Activated T-cell treated with anti-CD3 and anti-CD28 coated beads for 1 hour (primary cell): ENCODE measurements around the gene HDAC9.

Experiments used
- DNase-seq: peaks from one replicate; pipeline ENCODE4 v3.0.0-alpha.2; 2020; ENCODE audit warnings: low read depth

HDAC9 gene

DNA sequence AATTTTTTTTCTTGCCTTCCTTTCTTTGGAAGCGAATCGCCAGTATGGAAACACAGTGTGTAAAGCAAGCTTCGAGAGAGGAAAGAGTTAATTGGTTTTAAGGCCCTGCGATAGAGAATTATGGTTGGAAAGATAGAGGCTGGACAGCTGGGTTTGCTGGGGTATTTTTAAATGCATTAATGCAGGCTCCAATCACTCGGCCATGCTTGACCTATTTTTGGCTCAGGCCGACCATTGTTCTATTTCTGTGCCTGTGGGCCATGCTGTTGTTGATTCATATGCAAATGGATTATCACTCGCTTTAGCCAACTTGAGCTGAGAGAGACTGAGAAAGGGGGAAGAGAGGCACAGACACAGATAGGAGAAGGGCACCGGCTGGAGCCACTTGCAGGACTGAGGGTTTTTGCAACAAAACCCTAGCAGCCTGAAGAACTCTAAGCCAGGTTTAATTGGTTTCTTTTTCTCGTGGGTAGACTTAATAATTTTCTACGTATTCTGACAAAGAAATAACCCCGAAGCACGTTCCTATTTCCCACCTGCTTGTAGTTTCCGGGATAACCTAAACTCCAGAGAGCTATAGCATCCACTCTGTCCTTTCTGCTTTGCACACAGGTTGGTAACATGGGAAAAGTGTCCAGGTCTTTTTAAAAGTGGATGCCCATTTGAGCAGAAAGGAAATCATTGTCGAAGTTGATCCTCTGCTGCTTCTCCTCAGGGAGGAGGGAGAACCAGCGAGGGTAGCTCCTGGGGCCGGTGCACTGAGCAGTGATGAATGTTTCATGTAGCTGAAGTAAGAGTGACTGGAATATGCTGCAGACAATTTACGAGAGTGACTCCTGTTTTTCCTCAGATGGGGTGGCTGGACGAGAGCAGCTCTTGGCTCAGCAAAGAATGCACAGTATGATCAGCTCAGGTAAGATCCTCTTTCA lies at the start of gene HDAC9:
Gene HDAC9 (plus strand): TSS at position 338 of the 929 bp plus-strand sequence. CDS start 554 bp downstream, at position 892.
- no peak for DNase-seq

DNA sequence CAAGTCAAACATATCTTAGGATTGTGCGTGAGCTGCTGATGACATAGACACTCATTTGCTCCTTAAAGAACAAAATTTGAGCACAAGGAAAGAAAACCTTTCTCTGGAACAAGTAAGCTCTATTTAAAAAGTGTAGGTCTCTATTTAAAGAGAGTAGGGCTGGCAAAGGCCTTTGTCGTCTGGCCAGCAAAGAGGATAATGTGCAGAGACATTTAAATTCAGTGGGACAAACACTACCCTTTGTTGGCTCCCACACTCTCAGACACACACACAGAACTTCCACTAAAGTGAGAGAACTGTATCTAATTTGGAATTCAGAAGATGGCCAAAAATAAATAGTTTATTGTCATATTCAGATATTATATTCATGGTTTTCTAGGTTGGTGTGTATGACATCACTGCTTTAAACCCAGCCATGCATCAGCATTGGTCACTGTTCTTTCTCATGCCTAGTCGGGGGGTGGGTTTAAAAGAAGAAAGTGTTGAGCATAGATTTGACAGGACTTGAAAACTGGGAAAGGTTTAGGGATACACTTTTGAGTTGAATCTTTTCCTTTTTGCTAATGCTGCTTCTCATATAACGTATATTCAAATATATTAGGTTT lies 49.5 kb upstream of the HDAC9 start:
- no peak for DNase-seq

GRCh38 chr7:18450019-18450418 lies 45.5 kb upstream of the HDAC9 start:
- no peak for DNase-seq

GRCh38 chr7:18455606-18456005 lies 39.9 kb upstream of the HDAC9 start:
- no peak for DNase-seq

GRCh38 chr7:18457832-18458231 lies 37.7 kb upstream of the HDAC9 start:
- DNase-seq = no peak

- DNase-seq = no peak
Observed at GRCh38 chr7:18458830-18459229, 36.7 kb upstream of the HDAC9 start.

DNA sequence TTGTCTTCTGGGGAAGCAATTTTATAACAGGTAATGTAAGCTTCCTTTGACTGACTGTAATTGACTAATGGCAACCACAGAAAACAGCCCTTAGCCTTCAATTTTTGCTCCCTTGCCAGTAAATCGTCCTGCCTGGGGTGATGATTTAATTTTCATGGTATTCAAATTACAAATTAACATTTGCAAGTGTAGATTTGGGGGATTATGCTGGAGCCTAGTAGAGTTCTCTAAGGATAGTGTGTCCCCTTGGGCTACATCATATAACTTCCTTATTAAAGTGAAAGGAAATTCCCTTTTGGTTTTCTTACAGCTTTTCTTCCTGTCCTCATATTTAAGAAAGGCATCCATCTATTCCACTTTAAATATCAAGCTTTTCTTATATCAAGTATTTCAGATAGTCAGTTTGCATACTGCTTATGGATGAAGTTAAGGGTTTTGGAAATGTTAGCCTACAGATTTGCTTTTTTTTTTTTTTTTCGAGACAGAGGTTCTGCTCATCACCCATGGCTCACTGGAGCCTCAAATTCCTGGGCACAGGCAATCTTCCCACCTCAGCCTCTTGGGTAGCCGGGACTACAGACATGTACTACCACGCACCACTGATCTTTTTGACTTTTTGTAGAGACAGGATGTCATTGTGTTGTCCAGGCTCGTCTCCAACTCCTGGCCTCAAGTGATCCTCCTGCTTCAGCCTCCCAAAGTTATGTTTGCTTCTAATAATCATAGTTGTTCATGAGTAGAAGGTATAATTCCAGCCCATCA lies 35.9 kb upstream of the HDAC9 start:
- DNase-seq = no peak

DNA sequence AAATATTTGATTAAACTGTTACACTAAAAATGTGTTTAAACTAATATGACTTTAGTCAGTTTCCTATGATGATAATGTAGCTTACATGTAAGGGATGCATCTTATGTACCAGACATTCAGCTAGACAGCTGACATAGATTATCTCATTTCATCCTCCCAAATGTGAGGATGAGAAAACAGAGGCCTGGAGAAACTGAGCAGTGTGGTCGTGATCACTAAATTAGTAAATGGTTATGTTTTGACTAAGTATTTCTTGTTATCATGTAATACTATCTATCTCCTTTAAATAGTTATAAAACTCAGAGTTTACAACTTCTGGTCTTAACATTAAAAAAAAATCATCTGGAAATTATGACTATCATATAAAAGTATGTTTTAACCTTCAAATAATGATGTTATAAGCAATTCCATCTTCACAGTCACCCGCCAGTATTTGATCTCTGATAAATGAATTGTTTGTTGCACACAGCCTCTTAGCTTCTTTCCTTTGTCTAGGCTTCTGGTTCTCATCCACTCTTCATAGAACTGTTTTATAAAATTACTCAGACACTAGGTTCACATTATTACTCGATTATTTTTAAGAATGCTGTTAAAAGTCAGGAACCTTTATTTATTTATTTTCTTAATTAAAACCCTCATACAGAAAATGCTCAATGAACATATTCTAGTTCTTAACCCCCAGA lies 33.6 kb upstream of the HDAC9 start:
- no peak for DNase-seq

GRCh38 chr7:18464830-18465229 lies 30.7 kb upstream of the HDAC9 start:
- no peak for DNase-seq

- DNase-seq = no peak
Observed at GRCh38 chr7:18467011-18467410, 28.5 kb upstream of the HDAC9 start.

DNA sequence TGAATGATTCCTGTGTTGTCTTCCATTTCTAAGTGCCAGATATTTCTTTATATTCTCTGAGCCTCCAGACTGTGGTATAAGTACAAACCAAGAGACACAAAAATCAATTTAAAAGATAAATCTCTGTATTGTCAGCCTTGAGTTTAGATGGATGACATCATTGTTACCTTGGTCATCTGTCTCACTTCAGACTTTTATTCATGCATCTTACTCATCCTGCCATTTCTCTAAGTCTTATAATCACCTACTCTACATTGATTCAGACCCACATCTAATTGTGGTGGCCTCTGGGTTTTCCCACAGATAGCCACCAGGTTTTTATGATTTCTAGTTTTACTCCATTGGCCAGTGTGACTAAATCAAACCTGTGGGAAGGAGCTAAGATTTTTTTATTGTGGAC lies 26.8 kb upstream of the HDAC9 start:
- DNase-seq = no peak

- DNase-seq = no peak
Observed at GRCh38 chr7:18469316-18469715, 26.2 kb upstream of the HDAC9 start.

DNA sequence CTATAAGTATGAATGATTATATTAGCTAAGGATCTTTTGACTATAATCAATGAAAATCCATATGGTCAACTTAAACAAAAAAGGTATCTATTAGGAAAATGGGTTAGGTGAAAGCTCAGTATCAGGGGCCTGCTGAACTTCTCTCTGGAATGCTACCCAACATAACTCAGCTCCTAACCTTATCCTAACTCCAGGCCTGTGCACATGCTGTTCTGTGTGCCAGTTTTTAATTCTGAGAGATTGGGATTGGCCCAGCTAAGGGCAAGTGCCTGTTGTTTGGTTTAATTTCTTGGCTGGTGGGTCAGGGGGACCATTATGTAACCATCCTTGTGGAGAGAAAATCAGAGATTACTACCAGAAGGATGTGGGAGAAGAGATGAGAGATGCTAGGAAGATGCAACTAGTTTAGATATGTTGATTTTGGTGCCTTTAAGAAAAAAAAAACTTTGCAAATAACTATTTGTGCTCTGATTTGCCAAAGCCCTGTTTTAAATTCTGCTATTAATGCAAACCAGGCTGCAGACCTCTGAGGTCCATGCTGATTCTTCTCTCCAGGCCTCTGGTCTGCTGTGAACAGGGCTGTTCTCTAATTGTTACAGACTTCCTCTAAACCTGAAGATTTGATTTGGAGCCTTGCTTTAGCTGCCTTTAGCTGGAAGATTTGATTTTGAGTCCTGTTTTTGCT lies 23.9 kb upstream of the HDAC9 start:
- no peak for DNase-seq

- no peak for DNase-seq
Observed at GRCh38 chr7:18472161-18472483, 23.4 kb upstream of the HDAC9 start.

DNA sequence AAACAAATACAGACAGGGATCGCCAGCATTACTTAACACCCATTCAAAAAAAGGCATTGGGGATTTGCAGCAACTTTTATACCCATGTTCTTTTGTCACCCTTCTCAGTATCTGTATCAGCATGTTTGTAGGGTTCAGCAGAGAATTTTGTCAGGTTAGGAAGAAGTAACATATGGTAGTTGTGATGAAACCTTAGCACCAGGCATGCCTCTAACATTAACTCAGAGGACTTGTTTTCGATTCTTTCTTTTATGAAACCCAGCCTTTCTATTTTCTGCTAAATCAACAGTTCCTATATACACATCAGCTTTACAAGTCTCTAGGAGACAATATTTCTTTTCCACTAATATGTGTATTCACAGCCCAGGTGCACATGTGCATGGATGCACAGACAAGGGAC lies 22.4 kb upstream of the HDAC9 start:
- no peak for DNase-seq

DNA sequence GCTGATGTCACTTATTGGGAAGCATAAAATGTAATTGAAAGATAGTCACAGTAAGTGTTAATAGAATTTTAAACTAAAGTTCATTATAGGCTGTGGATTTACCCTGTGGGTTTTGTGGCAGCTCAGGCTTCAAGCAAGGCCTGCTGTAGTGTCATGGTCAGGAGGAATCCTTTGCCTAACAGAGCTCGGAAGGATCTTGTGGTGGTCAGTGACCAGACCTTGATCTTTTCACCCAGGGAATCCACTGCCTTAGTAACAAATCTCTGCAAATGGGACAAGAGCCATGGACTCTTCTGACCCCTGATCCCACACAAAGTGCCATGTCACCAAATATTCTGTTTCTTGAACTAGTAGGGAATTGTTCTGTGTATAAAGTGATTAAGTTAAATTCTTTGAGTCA lies 20.6 kb upstream of the HDAC9 start:
- no peak for DNase-seq

DNA sequence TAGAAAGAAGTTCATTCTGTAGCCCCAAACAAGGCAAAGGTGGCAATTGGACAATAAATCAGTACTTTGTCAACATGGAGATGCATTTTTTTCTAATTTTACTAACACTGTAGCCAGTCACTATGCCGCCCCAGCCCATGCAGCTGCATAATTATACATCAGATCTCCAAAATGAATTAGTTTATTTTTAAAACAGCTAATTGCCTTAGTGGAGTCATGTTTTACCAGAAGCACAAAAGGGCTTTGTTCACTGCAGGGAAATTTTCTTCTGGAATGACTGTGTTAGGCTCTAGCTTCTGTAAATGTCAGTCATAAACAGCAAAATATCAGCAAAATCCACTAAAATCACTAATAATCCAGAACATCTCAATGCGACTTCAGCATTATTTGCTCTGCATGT lies 20.1 kb upstream of the HDAC9 start:
- DNase-seq = no peak

GRCh38 chr7:18481776-18482175 lies 13.8 kb upstream of the HDAC9 start:
- no peak for DNase-seq

- no peak for DNase-seq
Observed at GRCh38 chr7:18488049-18488448, 7.5 kb upstream of the HDAC9 start.

DNA sequence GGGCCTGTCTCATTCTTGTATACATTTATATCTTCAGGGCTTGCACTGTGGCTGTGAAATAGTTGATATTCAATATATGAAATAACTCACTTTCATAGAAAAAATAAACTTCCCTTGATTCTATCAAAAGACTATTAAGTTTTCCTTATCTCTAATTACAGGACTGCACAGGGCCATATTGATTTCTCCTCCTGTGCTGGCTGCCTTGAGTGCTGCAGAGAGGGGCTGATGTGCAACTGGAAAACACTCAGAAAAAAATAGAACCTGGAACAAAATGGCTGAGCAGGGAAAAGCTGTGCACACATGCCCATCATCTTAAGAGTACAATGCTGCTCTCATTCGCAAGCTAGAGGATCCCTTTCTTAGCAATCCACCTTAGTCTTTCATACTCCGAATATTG lies 5.9 kb upstream of the HDAC9 start:
- no peak for DNase-seq

GRCh38 chr7:18491871-18492270 lies 3.7 kb upstream of the HDAC9 start:
- no peak for DNase-seq

DNA sequence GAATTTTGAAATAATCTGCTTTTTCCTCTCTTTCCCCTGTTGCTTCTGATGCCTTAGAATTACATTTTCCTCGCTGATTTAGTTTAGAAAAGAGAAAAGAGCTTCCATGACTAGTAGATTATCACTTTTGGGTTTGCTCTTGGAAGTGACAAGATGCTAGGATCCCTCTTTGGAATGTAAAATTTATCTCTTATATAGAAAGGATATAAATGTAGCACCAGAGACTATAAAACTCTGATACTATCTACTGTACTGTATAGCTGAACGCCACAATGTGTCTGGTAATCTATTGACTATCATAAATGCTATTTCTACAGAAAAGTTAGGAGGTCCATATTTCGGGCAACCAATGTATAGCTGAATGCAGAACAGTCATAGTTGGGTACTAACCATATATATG lies 1.1 kb upstream of the HDAC9 start:
- no peak for DNase-seq
